Measurements from ENCODE around the gene HSPG2.

Gene HSPG2

GRCh38 chr1:21859669-21860179 is 77.4 kb downstream of the HSPG2 start:
- DNase-seq: no peak

GRCh38 chr1:21857840-21858670 is 79.1 kb downstream of the HSPG2 start:
- no peak for DNase-seq

GRCh38 chr1:21857142-21857839 is 79.8 kb downstream of the HSPG2 start:
- DNase-seq: no peak

- DNase-seq: no peak
Observed at GRCh38 chr1:21855257-21856096, 81.6 kb downstream of the HSPG2 start.

- DNase-seq: no peak
Observed at GRCh38 chr1:21854751-21855131, 82.4 kb downstream of the HSPG2 start.

- DNase-seq: no peak
Observed at GRCh38 chr1:21854090-21854750, 82.9 kb downstream of the HSPG2 start.

GRCh38 chr1:21853131-21853427 is 84.0 kb downstream of the HSPG2 start:
- no peak for DNase-seq

GRCh38 chr1:21852282-21853130 is 84.6 kb downstream of the HSPG2 start:
- DNase-seq: no peak

GRCh38 chr1:21851430-21852250 is 85.5 kb downstream of the HSPG2 start:
- DNase-seq: no peak

- no peak for DNase-seq
Observed at GRCh38 chr1:21849909-21850576, 87.1 kb downstream of the HSPG2 start.

- DNase-seq: no peak
Observed at GRCh38 chr1:21848524-21849174, 88.5 kb downstream of the HSPG2 start.

GRCh38 chr1:21847223-21848205 is 89.6 kb downstream of the HSPG2 start:
- no peak for DNase-seq

GRCh38 chr1:21845646-21846641 is 91.2 kb downstream of the HSPG2 start:
- no peak for DNase-seq

GRCh38 chr1:21843996-21844395 is 93.1 kb downstream of the HSPG2 start:
- DNase-seq: no peak

GRCh38 chr1:21843208-21843607 is 93.9 kb downstream of the HSPG2 start:
- no peak for DNase-seq

GRCh38 chr1:21842606-21843162 is 94.4 kb downstream of the HSPG2 start:
- no peak for DNase-seq
